ENCODE results near the gene POTEF. TPM values are rescaled to one million over a fixed set of nuclear protein-coding genes. Genes with fewer than 3 reads are reported as not detected.
"Not testable (repeated sequence)": the region's sequence is repeated elsewhere in the genome, so short reads cannot be mapped to it uniquely, and the experiment has no call there.

Gene POTEF
- 0.53 TPM for polyA plus RNA-seq (2013, experiment 1 of 2; ENCODE audit: insufficient read length)
- 0.24 TPM for polyA plus RNA-seq (2013, experiment 2 of 2; ENCODE audit: insufficient read length)

DNA sequence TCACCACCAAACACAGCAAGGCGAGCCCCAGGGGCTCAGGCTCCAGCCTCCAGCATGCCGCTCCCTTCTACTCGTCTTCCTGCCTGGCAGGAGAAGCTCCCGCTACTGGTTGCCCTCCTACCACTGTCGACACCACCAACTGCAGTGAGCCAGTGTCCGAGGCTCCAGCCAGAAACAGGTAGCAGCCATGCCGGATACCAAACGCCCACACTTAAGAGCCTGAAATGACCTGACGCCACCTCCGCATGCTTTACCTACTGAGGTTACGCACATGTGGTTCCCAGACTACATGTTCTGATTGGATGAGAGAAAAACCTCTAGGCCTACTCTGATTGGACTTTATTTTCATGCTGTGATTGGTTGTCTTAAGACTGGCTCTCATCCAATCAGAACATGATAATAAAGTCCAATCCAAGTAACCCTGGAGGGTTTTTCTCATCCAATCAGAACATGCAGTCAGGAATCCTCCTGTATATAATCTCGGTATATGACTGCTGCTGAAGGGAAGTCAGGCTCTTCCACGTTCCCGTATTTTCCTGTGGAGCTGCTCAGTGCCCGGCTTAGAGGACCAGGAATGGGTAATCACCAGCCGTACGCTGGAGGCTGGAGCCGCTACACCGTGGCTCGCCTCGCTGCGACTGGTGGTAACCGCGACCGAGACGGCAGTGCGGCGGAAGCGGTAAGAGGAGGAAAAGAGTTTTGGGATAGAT is at the start of gene POTEF:
Gene POTEF (minus strand): TSS at position 103 of the 710 bp plus-strand sequence. CDS start 8,707 bp downstream, outside the sequence.
- DNase-seq, result not testable (repeated sequence)

DNA sequence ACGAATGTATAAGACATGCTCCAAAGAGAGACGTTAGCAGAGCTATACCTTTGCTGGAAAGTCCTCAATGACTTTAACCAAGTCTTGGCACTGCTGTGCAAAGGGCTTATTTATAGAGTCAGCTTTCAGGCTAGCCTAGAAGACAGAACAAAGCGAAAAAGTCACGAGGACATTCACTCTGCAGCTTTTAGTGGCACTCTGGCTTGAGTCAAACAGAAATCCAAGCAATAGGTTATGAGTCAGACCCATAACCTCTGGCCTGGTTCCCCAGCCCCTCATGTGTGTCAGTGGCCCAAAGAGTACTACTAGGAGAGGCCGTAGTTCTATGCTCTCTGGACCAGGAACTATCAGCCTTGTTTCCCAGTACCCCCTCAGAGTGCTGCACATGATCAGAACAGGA is 45.8 kb upstream of the POTEF start:
- DNase-seq, result not testable (repeated sequence)

DNA sequence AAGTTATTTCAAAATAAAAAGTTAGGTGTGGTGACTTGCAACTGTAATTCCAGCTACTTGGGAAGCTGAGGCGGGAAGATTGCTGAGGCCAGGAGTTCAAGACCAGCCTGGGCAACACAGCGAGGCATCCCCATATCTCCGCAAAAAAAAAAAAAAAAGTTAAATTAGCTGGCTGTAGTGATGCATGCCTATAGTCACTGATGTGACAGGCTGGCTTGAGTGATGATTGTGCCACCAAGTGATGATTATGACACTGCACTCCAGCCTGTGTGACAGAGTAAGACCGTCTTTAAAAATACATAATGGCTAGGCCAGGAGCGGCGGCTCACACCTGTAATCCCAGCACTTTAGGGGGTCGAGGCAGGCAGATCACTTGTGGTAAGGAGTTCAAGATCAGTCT is 40.9 kb upstream of the POTEF start:
- no peak for DNase-seq

- DNase-seq, result not testable (repeated sequence)
Observed at GRCh38 chr2:130169163-130169562, 40.1 kb upstream of the POTEF start.

DNA sequence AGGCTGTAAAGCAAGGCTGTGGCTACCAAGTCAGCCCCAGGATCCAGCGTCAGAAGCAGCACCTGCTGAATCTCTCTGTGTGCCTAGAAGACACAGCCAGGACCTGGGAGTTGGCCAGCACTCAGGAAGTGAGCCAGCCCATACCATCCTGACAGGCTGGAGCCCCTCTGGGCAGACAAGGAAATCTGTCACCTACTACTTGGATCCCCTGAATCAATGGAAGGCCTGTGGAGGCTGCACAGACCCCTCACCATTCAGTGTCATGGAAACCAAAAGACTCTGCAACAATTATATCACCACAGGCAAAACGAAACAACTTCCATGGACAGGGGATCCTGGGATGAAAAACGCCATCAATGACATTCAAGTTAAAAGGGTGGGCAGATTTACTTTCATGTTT is 37.6 kb upstream of the POTEF start:
- not testable (repeated sequence) for DNase-seq

GRCh38 chr2:130165293-130166016 is 36.4 kb upstream of the POTEF start:
- no peak for DNase-seq

- no peak for DNase-seq
Observed at GRCh38 chr2:130162968-130163367, 33.9 kb upstream of the POTEF start.

DNA sequence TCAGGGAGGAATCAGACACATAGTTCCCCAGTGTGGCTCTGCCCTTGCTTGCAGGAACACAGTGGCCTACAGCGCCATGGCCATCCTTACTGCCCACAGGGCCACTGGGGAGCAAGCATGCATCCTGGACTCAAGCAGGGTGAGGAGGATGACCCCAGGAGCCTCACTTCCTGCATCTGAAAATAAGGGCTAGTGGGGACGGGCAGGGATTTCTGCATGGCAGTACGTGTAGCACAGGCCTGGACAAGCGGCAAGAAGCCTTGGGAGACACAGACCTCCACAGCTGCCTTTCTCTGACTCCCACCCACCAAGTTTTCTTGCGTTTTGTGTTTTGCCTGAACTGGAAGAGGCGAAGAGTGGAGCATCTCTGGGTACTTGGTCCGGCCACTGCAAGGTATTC is 33.5 kb upstream of the POTEF start:
- DNase-seq, result not testable (repeated sequence)

GRCh38 chr2:130160838-130161705 is 32.0 kb upstream of the POTEF start:
- not testable (repeated sequence) for DNase-seq

- no peak for DNase-seq
Observed at GRCh38 chr2:130160131-130160530, 31.1 kb upstream of the POTEF start.

- DNase-seq, result not testable (repeated sequence)
Observed at GRCh38 chr2:130159376-130159775, 30.4 kb upstream of the POTEF start.

DNA sequence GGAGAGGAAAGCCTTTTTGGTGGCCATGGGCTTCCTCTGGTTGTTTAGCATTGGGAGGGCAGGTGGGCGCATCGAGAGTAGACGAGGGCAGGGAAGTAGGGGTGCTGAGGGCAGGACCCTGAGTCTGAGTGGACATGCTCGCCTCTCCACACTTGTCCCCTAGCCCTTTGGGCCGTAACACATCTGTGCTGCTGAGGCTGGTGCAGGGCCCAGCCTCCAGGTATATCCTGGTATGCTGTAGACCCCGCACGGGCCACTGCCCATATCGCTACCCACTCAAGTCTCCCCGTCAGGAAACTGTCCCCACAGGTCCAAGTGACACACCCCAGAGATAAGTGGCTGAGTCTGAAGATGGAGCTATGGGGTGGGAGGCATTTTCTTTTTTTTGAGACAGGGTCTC is 29.6 kb upstream of the POTEF start:
- no peak for DNase-seq

- DNase-seq, result not testable (repeated sequence)
Observed at GRCh38 chr2:130157825-130158514, 28.9 kb upstream of the POTEF start.

DNA sequence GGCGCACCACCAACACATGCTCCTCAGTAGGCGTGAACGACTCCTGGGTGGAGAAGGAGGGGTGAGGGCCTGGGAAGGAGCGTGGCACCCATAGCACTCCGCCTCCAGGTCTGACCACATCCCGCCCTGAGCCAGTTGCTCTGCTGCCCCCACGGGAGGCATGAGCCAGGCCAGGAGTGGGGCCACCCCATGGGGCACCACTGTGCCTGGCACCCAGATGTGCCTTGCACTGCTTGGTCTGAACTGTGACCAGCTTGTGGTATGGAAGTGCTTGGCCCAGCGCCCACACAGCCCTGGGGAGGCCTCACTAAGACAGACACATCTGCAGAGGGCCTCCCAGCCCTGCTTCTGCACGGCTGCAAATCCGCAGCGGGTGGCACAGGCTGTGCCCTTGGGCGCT is 28.3 kb upstream of the POTEF start:
- not testable (repeated sequence) for DNase-seq

DNA sequence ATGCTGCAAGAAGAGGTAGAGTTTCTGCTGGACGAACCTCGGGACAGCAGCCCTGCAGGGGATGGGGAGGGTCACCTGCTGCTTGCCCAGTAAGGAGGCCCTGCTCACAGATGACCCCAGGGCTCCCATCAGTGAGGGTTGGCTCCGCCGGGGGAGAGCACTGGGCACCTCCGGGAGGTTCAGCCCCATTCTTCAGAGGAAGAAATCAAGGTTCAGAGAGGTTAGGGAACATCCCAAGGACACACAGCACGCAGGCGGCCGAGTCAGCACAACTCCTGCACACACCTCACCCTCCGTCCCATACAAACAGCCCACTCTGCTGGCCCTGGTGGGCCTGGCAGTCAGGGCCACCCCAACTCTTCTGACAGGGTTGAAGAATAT is 27.6 kb upstream of the POTEF start:
- no peak for DNase-seq

GRCh38 chr2:130155956-130156623 is 27.1 kb upstream of the POTEF start:
- DNase-seq, result peak; percentile 43

DNA sequence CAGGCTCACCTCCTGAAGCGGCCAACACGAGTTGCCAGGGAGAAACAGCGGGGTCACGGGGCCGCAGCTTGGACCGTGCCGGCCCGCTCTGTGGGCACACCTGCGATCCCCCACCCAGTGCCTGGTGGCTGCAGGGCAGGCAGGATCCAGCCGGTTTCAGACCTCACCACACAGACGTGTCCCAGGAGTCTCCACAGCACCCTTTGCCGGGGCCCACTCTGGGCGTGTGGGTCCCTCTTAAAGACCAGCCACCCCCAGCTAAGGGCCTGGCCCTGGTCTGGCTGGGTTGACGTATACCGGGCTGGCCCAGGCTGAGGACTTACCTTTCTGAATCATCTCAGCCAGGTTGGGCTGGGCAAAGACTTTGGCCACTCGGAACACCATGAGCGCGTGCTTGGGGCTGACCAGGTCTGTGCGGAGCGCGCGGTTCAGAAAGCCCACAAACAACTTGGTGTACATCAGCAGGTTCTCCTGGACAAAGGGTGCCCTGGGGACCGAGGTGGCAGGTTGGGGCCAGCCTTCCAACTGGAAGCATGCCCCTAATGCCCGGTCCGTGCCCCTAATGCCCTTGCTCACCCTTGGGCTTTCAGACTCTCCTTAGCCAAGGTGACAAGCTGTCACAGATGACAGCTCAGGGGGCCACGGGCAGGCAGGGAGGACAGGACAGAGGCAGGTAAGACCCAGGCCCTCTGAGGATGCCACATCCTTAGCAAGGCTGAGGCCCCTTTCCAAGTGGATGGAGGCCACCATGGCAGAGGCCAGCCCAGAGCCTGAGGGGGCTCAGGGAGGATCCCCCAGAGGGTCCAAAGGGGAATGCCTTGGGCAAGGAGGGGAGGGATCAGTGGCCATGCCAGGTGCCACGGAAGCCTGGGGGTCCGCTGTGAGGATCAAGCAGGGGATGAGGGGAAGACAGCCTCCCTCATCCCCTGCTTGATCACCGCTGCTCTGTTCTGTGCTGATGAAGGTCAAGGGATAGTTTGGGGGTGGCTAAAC is 26.0 kb upstream of the POTEF start:
- no peak for DNase-seq

GRCh38 chr2:130154423-130154770 is 25.4 kb upstream of the POTEF start:
- not testable (repeated sequence) for DNase-seq

DNA sequence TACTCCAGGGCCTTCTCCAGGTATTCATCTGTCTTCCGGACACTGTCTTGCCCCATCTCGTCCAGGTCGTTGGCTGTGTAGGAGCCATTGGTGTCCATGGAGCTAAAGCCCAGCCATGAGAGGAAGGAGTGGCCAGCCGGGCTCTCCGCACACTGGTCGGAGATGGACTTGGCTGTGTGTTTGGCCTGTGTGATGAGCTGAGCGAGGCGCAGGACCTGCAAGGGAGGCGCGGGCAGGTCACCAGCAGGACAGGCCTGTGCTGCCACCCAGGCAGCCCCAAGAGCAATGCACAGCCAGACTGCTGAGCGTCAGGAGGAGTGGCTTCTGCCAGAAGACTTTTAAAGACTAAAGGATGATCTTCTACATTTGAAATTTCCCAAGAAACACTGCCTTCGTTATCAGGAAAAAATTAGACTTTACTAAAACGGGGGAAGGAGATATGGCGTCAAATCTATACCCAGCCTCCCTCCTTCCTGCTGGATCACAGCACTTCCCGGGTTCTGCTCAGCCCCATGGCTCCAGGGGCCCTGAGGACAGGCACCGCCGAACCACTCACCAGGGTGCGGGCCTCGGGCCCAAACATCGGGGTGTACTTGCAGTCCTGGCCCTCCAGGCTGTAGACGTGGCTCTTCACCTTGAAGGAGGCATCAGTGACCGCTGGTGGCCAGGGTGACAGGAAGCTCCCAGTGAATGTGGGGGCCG is 24.9 kb upstream of the POTEF start:
- not testable (repeated sequence) for DNase-seq
